ENCODE measurements around the gene HMG20A. TPM values are rescaled to one million over a fixed set of nuclear protein-coding genes. Genes with fewer than 3 reads are reported as not detected.

The HMG20A gene
- total RNA-seq, 6 donors from 2014 or later: 33.1 to 155 (median 39.3) TPM

DNA sequence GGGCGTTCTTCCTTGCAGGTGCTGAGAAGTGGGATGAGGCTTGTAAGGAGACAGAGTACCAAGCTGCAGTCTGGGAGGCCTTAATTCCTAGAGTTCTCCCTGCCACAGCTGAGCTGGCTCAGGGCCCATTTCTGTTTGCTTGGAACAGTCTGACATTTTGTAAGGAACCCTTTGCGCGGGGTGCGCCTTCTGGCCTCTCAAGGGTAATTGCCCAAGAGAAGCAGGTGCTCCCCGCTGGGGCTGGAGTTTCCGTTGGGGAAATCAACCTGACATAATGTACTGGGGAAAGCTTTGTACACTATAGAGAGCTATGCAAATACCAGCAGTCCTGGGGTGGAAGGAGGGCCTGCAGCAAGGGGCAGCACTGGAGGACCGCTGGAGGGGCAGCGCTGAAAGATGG is 83.6 kb downstream of the HMG20A start:
- ATAC-seq (ENCODE audit: low FRiP score in 2 of 2): peak in 1 of 2 donors; percentile 5
- TF ChIP-seq POLR2A (IDR thresholded peaks at IDR 0.05): no peak
- no peak for TF ChIP-seq POLR2AphosphoS5 (IDR thresholded peaks at IDR 0.05)
- peak in 1 of 4 donors; percentile 22 for TF ChIP-seq EP300 (IDR thresholded peaks at IDR 0.05)
- TF ChIP-seq, protein P1, sequence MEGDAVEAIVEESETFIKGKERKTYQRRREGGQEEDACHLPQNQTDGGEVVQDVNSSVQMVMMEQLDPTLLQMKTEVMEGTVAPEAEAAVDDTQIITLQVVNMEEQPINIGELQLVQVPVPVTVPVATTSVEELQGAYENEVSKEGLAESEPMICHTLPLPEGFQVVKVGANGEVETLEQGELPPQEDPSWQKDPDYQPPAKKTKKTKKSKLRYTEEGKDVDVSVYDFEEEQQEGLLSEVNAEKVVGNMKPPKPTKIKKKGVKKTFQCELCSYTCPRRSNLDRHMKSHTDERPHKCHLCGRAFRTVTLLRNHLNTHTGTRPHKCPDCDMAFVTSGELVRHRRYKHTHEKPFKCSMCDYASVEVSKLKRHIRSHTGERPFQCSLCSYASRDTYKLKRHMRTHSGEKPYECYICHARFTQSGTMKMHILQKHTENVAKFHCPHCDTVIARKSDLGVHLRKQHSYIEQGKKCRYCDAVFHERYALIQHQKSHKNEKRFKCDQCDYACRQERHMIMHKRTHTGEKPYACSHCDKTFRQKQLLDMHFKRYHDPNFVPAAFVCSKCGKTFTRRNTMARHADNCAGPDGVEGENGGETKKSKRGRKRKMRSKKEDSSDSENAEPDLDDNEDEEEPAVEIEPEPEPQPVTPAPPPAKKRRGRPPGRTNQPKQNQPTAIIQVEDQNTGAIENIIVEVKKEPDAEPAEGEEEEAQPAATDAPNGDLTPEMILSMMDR (IDR thresholded peaks at IDR 0.05): no peak
- Histone ChIP-seq H3K36me3 (no peaks in the 10 kb centered on the region), H3K27ac (peak overlapping the region in 1 of 4 donors; percentile 16), H3K4me3 (no peak overlapping the region), H3K4me1 (peaks cover 37 to 58% (median 48%) of the 10 kb centered on the region in 4 donors), H3K27me3 (no peaks in the 10 kb centered on the region), H3K9me3 (no peaks in the 10 kb centered on the region)
- WGBS, 2 donors: 75 to 86% methylated on average over 5 to 8 of the region's 8 CpGs
- DNase-seq: peak in 1 of 2 donors; percentile 90

DNA sequence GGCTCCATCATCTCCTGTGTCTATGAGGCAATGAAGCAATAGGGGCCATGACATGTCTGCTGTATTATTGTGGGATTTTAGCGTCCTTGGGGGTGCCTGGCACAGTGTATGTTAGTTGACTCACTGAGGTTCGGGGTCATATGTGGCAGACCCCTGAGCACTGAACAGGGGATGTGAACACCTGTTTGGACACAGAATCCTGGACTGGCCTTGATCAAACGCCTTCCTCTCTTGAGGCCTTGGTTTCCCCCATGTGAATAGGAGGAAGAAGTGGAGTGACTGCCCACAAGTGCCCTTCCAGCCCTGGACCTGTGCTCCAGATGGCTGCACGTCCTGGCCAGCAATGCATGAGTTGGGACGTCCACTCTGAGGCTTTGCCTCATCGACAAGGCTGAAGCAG is 84.2 kb downstream of the HMG20A start:
- peaks cover 37 to 61% (median 48%) of the 10 kb centered on the region in 4 donors for H3K4me1 ChIP-seq
- H3K36me3 ChIP-seq: no peaks in the 10 kb centered on the region
- H3K27ac ChIP-seq: peak overlapping the region in 1 of 4 donors; percentile 16
- ATAC-seq (ENCODE audit: low FRiP score in 2 of 2): no peak
- 91 to 94% methylated on average over 6 of the region's 6 CpGs for WGBS, 2 donors
- no peak for DNase-seq
- H3K9me3 ChIP-seq: no peaks in the 10 kb centered on the region
- H3K27me3 ChIP-seq: no peaks in the 10 kb centered on the region
- TF ChIP-seq EP300 (IDR thresholded peaks at IDR 0.05) (no peak), POLR2AphosphoS5 (IDR thresholded peaks at IDR 0.05) (no peak), POLR2A (IDR thresholded peaks at IDR 0.05) (no peak)
- TF ChIP-seq, protein P1 (IDR thresholded peaks at IDR 0.05): no peak
- H3K4me3 ChIP-seq: no peak overlapping the region

DNA sequence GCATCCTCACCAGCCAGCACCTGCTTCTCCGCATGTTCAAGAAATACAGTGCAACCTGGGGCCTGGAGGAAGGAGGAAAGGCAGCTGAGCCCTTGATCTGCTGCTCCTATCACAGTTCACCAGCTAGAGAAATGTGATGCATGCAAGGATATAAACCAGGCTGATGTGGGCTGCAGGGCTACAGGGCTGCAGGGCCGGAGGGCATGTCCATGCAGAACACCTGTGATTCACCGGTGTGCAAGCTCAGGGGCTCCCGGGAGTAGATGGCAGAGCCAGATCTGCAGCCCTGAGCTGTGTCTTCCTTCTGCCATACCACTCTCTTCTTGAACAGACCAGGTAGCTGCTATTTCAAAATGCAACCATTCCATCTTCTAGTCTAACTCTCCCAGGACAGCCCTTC is 84.9 kb downstream of the HMG20A start:
- H3K4me3 ChIP-seq: no peak overlapping the region
- no peak for TF ChIP-seq POLR2A (IDR thresholded peaks at IDR 0.05)
- no peak for TF ChIP-seq POLR2AphosphoS5 (IDR thresholded peaks at IDR 0.05)
- TF ChIP-seq, protein P1 (IDR thresholded peaks at IDR 0.05): no peak
- TF ChIP-seq EP300 (IDR thresholded peaks at IDR 0.05): no peak
- H3K9me3 ChIP-seq: no peaks in the 10 kb centered on the region
- H3K27me3 ChIP-seq: no peaks in the 10 kb centered on the region
- 93 to 100% methylated on average over 4 of the region's 4 CpGs for WGBS, 2 donors
- peaks cover 41 to 67% (median 50%) of the 10 kb centered on the region in 4 donors for H3K4me1 ChIP-seq
- H3K36me3 ChIP-seq: no peaks in the 10 kb centered on the region
- no peak for ATAC-seq (ENCODE audit: low FRiP score in 2 of 2)
- no peak overlapping the region for H3K27ac ChIP-seq
- no peak for DNase-seq

DNA sequence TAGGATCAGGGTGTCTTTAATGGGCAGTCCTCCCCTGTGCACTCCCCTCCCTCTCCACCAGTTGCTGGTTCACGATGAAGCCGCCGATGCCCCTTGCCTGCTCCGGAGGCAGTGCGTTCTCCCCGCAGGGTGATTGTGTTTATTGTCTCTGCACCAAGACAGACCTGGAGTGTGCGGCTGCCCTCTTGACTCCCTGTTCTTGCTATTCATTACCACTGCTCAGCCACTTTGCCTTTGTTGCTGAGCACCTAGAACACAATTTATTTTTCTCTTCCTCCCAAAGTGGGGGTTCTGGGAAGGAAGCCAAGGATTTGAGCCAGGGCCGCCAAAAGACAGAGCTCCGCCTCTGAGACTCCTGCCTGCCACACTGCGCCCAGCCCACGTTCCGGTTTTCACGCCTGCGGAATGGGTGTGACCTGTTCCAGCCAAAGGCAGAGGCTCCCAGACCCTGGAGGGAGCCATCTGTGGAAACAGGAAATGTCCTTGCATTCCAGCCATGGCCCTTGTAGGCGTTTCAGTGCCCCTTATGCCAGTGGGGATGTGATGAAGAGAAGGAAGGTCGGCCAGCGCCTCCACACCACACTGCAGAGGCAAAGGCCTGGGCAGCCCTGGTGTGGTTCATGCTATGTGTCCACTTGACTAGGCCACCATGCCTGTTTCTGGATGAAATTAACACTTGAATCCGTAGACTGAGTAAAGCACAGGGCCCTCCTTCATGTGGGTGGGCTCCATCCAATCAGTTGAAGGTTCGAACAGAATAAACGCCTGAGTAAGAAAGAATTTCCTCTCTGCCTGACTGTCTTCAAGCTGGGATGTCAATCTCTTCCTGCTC is 85.8 kb downstream of the HMG20A start:
- WGBS, 2 donors: 37 to 45% methylated on average over 20 of the region's 20 CpGs
- H3K27me3 ChIP-seq: no peaks in the 10 kb centered on the region
- peak overlapping the region; percentile 80 to 88 (median 84) for H3K27ac ChIP-seq
- peak; percentile 60 to 78 for ATAC-seq (ENCODE audit: low FRiP score in 2 of 2)
- H3K36me3 ChIP-seq: no peaks in the 10 kb centered on the region
- H3K4me3 ChIP-seq: no peak overlapping the region
- H3K4me1 ChIP-seq: peaks cover 41 to 71% (median 52%) of the 10 kb centered on the region in 4 donors
- TF ChIP-seq POLR2AphosphoS5 (IDR thresholded peaks at IDR 0.05) (peak in 1 of 2 donors; percentile 71), EP300 (IDR thresholded peaks at IDR 0.05) (peak in 2 of 4 donors; percentile 4 to 64), POLR2A (IDR thresholded peaks at IDR 0.05) (no peak)
- TF ChIP-seq, protein P1 (IDR thresholded peaks at IDR 0.05): peak in 5 of 6 experiments; percentile 18 to 50 (median 27)
- H3K9me3 ChIP-seq: no peaks in the 10 kb centered on the region
- peak; percentile 45 to 74 for DNase-seq
